Cardiac fibroblast (primary cell): ENCODE results near the gene HNRNPAB.
"Not testable (repeated sequence)": the region's sequence is repeated elsewhere in the genome, so short reads cannot be mapped to it uniquely, and the experiment has no call there.

Experiments
- DNase-seq, 2 donors: peaks; one replicate each; pipeline versions ENCODE4 v3.0.0 to v3.0.0-alpha.2; 2010; ENCODE audit warnings: low read depth in 2 of 2
- H3K4me3 ChIP-seq, 2 donors: replicated peaks in 1 of 2; 1 replicate in 1 of 2; 2 replicates in 1 of 2; pipeline ENCODE4 v1.5.1; 2011; ENCODE audit warnings: low read depth in 2 of 2, low read length in 2 of 2, mild to moderate bottlenecking in 2 of 2, moderate library complexity in 1 of 2
- TF ChIP-seq, protein P1 (sequence below): IDR thresholded peaks from one replicate; pipeline ENCODE4 v1.5.1; 2011; ENCODE audit warnings: low read depth, mild to moderate bottlenecking, low read length, inconsistent platforms

The HNRNPAB gene

DNA sequence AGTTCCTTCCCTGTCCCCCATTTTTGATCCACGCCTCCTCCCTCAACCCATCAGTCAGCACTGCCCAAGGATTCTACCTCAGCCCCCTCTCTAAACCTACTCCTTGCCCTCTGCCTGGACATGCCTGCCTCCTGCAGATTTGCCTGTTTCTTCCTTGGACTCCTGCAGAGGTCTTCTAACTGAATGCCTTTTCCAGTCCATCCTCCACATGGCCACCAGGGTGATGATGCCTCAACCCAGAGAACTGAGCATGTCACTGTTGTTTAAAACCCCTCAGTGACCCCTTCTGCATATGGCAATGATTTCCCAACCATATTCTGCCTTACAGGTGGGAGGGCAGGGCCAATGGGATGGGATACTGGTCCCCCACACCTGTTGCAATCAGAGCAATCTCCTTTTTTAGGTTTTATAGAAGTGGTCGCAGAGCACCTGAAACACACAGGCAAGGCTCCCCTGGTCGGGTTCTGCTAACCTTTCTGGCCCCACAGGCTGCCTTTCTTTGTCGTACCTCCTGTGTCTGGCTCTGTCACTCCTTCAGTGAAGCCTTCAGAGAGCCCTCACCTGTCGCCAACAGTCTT lies 19.0 kb downstream of the HNRNPAB start:
- TF ChIP-seq, protein P1, sequence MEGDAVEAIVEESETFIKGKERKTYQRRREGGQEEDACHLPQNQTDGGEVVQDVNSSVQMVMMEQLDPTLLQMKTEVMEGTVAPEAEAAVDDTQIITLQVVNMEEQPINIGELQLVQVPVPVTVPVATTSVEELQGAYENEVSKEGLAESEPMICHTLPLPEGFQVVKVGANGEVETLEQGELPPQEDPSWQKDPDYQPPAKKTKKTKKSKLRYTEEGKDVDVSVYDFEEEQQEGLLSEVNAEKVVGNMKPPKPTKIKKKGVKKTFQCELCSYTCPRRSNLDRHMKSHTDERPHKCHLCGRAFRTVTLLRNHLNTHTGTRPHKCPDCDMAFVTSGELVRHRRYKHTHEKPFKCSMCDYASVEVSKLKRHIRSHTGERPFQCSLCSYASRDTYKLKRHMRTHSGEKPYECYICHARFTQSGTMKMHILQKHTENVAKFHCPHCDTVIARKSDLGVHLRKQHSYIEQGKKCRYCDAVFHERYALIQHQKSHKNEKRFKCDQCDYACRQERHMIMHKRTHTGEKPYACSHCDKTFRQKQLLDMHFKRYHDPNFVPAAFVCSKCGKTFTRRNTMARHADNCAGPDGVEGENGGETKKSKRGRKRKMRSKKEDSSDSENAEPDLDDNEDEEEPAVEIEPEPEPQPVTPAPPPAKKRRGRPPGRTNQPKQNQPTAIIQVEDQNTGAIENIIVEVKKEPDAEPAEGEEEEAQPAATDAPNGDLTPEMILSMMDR = peak; percentile 7
- no peak for DNase-seq
- no peak overlapping the region for H3K4me3 ChIP-seq

DNA sequence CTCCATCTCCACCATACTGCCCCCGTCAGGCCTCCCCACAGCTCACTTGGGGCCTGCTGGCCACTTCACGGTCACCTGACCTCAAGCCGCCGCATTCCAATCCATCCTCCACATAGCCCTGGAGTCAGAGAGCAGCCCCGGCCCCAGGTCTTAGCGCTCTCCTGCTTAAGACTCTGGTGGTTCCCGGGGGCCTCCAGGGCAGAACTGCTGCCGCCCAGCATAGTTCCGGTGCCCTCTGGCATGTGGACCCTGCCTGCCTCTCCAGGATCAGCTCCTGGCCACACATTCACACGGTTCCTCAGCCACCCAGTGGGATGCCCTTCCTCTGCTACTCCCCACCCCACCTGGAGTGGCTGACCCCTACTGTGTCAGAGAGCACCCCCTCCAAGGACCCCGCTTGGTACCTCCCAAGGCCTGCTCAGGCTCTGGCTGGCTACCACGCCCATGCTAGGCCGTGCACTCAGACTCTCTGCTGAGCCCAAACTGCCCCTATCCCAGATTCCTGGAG lies 19.5 kb downstream of the HNRNPAB start:
- TF ChIP-seq, protein P1 = no peak
- no peak for DNase-seq
- no peak overlapping the region for H3K4me3 ChIP-seq

DNA sequence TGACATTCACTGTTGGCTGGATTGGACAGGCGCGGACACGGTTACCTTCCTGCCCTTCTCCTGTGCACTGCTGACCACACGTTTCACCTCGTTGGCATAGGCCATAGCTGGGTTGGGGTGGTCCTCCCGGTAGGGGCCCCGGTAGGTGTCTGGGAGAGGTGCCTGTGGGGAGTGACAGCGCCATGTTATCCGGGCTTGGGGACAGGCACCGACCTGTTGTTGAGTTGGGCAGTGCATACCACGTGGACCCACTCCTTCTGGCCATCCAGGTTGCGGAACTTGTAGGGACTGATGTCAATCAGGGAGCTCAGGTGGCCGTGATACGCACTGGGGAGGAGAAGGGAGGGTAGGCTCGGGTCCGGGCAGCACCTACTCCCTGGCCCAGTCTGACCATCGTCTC lies 20.1 kb downstream of the HNRNPAB start:
- no peak for DNase-seq
- TF ChIP-seq, protein P1 = no peak
- no peak overlapping the region for H3K4me3 ChIP-seq

DNA sequence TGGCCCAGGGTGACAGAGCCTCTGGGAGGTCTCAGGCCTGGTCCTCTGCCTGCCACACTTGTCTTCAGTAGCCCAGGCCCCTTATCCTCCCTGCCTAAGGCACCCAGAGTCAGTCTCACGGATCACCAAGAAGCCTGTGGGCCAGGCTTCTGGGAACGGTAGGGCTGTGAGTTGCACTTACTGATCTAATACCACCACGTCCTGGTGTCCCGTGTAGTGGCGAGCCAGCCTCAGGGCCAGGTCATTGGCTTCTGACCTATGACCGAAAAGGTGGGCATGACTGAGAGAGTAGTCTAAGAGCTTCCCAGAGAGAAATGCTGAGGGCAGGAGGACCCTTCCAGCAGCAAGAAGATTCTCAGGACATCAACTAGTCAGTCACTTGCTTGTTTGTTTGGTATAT lies 20.8 kb downstream of the HNRNPAB start:
- no peak overlapping the region for H3K4me3 ChIP-seq
- TF ChIP-seq, protein P1 = no peak
- no peak for DNase-seq

DNA sequence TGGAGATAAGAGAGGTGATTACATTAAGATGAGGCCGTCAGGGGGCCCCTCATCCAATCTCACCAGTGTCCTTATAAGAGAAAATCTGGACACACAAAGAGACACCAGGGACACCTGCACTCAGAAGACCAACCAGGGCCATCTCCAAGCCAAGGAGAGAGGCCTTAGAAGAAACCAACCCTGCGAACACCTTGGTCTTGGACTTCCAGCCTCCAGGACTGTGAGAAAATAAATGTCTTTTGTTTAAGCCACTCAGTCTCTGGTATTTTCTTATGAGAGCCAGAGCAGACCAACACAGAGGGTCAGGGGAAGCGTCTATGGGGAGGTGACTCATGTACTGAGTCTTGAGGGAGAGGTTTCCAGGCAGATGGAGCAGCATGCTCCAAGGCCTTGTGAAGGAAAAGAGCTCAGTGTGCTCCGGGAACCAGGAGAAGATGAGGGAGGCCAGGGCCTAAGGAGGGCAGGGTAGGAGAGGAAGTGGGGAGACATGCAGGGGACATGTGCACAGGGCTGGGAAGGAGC lies 22.9 kb downstream of the HNRNPAB start:
- TF ChIP-seq, protein P1 = no peak
- H3K4me3 ChIP-seq = no peak overlapping the region
- peak in 1 of 2 donors; percentile 60 for DNase-seq

DNA sequence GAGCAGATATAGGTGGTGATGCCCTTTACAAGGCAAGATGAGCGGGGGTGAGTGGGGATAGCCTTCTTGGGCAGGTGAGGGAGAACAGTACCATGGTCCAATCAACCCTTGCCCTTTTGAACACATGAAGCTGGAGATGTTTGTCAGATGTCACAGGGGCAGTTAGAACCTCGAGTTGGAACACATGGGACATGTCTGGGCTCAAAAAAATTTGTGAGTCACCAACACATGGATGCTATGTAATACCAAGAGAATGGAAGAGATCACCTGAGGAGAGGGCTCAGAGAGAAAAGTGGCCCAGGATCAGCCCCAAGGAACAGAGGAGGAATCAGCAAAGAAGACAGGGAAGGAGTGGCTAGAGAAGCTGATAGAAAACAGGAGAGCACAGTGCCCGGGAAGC lies 23.6 kb downstream of the HNRNPAB start:
- TF ChIP-seq, protein P1 = no peak
- no peak overlapping the region for H3K4me3 ChIP-seq
- no peak for DNase-seq

DNA sequence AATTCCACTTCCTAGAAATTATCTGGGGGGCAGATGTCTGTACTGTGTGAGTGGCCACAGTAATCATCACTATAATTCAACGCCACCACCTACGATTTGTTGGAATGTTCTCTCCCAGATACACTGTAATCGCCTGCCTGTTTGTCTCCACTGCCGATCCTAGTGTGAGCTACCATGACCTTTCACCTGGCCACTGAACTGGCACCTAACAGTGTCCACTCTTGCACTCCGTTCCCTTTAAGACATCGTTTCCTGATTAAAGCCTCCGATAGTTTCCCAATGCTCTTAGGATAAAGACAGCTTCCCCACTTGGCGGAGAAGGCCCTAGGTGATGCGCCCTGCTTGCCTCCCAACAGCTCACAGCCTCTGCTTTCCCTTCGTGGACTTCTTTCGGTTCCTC lies 24.3 kb downstream of the HNRNPAB start:
- TF ChIP-seq, protein P1 = no peak
- no peak for DNase-seq
- no peak overlapping the region for H3K4me3 ChIP-seq

DNA sequence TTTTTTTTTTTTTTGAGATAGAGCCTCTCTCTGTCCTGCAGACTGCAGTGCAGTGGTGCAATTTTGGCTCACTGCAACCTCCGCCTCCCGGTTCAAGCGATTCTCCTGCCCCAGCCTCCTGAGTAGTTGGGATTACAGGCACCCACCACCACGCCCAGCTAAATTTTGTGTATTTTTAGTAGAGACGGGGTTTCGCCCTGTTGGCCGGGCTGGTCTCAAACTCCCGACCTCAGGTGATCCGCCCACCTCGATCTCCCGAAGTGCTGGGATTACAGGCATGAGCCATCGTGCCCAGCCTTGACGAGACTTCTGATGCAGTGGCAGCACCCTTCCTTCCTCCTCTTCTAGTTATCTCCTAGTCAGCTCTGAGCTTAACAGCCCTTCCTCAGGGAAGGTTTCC lies 24.8 kb downstream of the HNRNPAB start:
- not testable (repeated sequence) for DNase-seq, H3K4me3 ChIP-seq
